ENCODE measurements around the gene SYCE3.

Gene SYCE3

DNA sequence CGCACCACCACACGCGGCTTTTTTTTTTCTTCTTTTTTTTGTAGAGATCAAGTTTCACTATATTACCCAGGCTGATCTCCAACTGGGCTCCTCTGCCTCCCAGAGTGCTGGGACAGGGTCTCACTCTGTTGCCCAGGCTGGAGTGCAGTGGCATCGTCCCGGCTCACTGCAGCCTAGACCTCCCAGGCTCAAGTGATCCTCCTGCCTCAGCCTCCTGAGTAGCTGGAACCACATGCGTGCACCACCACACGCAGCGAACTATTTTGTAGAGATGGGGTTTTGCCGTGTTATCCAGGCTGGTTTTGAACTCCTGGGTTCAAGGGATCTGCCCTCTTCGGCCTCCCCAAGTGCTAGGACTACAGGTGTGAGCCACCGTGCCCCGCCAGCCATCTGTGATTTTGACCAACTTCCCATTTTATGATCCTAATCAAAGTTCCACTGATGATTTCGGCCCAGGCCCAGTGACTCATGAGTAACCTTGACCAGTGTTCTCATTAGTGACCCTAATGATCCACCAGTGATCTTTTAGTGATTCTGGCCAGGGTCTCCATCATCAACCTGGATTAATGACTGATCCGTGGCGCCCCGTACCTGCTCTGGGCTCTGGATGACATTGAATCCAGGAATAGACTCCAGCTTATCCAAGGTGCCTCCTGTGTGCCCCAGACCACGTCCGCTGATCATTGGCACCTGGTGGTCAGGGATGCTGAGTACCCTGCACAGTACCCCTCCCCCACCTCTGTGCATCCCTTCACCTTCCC, 34.6 kb downstream of the SYCE3 start:
- Histone ChIP-seq H3K27me3 (ENCODE audit: insufficient read depth, insufficient read length) (no peaks in the 10 kb centered on the region), H3K9ac (ENCODE audit: insufficient read length, low read depth) (no peak overlapping the region), H3K4me3 (ENCODE audit: insufficient read length, low read depth) (no peak overlapping the region), H3K9me3 (ENCODE audit: insufficient read depth, low read length) (no peaks in the 10 kb centered on the region), H3K4me1 (ENCODE audit: insufficient read depth, insufficient read length) (peaks cover 9% of the 10 kb centered on the region), H3K36me3 (ENCODE audit: insufficient read depth, insufficient read length, low read length) (peaks cover 16% of the 10 kb centered on the region)
- TF ChIP-seq ZNF274 (IDR thresholded peaks at IDR 0.05; ENCODE audit: low read depth, low read length) (no peak), YY1 (IDR thresholded peaks at IDR 0.05; ENCODE audit: insufficient read depth, insufficient read length) (no peak), SUZ12 (IDR thresholded peaks at IDR 0.05; ENCODE audit: extremely low read depth, insufficient read depth, insufficient read length) (no peak)
- DNase-seq (ENCODE audit: low read depth, low spot score) = no peak

GRCh38 chr22:50526834-50527801, 35.6 kb downstream of the SYCE3 start:
- TF ChIP-seq YY1 (IDR thresholded peaks at IDR 0.05; ENCODE audit: insufficient read depth, insufficient read length) (no peak), ZNF274 (IDR thresholded peaks at IDR 0.05; ENCODE audit: low read depth, low read length) (no peak), SUZ12 (IDR thresholded peaks at IDR 0.05; ENCODE audit: extremely low read depth, insufficient read depth, insufficient read length) (no peak)
- DNase-seq (ENCODE audit: low read depth, low spot score) = no peak
- Histone ChIP-seq H3K4me1 (ENCODE audit: insufficient read depth, insufficient read length) (peaks cover 11% of the 10 kb centered on the region), H3K27me3 (ENCODE audit: insufficient read depth, insufficient read length) (no peaks in the 10 kb centered on the region), H3K9me3 (ENCODE audit: insufficient read depth, low read length) (no peaks in the 10 kb centered on the region), H3K4me3 (ENCODE audit: insufficient read length, low read depth) (peak overlapping the region; percentile 82), H3K9ac (ENCODE audit: insufficient read length, low read depth) (peak overlapping the region; percentile 91), H3K36me3 (ENCODE audit: insufficient read depth, insufficient read length, low read length) (peaks cover 26% of the 10 kb centered on the region)

DNA sequence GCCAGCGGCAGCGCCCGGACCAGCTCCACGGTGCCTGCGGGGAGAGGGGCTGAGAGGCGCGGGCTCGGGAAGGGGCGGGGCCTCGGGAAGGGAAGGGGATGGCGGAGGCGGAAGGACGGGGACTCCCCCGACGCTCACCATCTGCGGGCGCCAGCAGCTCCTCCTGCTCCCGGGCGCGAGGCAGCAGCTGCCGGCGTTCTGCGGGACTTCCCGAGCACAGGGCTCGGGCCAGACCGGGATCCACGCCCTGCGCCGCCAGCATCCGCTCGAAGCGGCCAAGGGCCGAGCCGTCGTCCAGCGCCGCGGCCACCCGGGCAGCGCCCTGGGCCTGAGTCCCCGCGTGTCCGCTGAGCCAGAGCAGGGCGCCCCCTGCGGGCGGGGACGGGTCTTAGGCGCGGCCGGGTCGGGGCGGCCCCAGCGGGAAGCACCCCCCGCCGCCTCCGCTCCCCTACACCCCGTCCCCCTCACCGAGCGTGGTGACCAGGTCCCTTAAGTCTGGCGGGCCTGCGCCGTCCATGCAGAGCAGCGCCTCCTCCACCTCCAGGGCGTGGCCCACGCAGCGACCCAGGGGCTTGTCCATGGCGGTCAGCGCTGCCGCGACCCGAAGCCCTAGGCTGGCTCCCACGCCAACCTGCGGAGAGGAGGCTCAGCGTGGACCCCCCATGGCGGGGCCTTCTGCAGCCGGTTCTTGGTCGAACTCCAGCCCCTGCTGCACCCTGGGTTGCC, 36.4 kb downstream of the SYCE3 start:
- TF ChIP-seq YY1 (IDR thresholded peaks at IDR 0.05; ENCODE audit: insufficient read depth, insufficient read length) (no peak), SUZ12 (IDR thresholded peaks at IDR 0.05; ENCODE audit: extremely low read depth, insufficient read depth, insufficient read length) (no peak), ZNF274 (IDR thresholded peaks at IDR 0.05; ENCODE audit: low read depth, low read length) (no peak)
- peak overlapping the region; percentile 82 for H3K4me3 ChIP-seq (ENCODE audit: insufficient read length, low read depth)
- no peak for DNase-seq (ENCODE audit: low read depth, low spot score)
- H3K9me3 ChIP-seq (ENCODE audit: insufficient read depth, low read length) = no peaks in the 10 kb centered on the region
- peaks cover 34% of the 10 kb centered on the region for H3K36me3 ChIP-seq (ENCODE audit: insufficient read depth, insufficient read length, low read length)
- peak overlapping the region; percentile 91 for H3K9ac ChIP-seq (ENCODE audit: insufficient read length, low read depth)
- no peaks in the 10 kb centered on the region for H3K27me3 ChIP-seq (ENCODE audit: insufficient read depth, insufficient read length)
- peaks cover 11% of the 10 kb centered on the region for H3K4me1 ChIP-seq (ENCODE audit: insufficient read depth, insufficient read length)

- H3K27me3 ChIP-seq (ENCODE audit: insufficient read depth, insufficient read length) = no peaks in the 10 kb centered on the region
- no peak for DNase-seq (ENCODE audit: low read depth, low spot score)
- H3K4me3 ChIP-seq (ENCODE audit: insufficient read length, low read depth) = peak overlapping the region; percentile 82
- peaks cover 11% of the 10 kb centered on the region for H3K4me1 ChIP-seq (ENCODE audit: insufficient read depth, insufficient read length)
- TF ChIP-seq SUZ12 (IDR thresholded peaks at IDR 0.05; ENCODE audit: extremely low read depth, insufficient read depth, insufficient read length) = no peak
- TF ChIP-seq YY1 (IDR thresholded peaks at IDR 0.05; ENCODE audit: insufficient read depth, insufficient read length) = no peak
- TF ChIP-seq ZNF274 (IDR thresholded peaks at IDR 0.05; ENCODE audit: low read depth, low read length) = no peak
- no peaks in the 10 kb centered on the region for H3K9me3 ChIP-seq (ENCODE audit: insufficient read depth, low read length)
- peaks cover 39% of the 10 kb centered on the region for H3K36me3 ChIP-seq (ENCODE audit: insufficient read depth, insufficient read length, low read length)
- H3K9ac ChIP-seq (ENCODE audit: insufficient read length, low read depth) = peak overlapping the region; percentile 91
These were observed 36.9 kb downstream of the SYCE3 start for GRCh38 chr22:50525858-50526107.

DNA sequence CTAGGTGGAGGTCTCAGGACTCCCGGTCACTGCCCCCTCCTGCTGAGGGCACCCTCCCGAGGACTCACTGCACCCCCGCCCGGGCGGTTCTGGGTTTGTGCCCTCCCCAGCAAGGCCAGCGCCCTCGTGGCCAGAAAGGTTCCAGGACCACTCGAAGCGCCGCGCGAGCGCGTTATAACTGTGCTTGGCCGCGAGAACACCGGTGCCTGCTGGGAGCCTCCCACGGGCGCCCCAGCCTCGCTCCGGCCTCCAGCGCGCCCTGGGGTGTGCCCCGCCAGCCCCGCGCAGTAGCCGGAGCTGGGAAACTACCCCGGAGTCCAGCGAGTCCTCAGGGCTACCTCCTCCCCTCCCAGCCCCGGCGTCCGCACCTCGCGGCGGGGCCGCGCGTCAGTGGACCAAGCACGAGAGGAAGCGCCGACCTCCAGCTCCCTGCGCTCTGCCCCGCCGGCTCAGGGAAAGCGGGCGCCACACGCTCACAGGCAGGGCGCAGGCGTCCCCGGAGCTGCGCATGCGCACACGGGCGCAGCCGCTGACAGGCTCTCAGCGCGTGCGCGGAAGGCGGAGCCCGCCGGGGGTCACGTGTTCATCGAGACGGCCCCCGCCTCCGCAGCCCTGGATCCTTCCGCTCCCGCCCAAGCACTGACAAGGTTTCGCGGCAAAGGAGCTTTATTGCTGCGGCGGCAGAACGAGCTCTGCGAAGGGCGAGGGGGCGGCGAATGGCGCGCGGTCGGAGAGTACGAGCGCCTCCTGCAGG, 37.4 kb downstream of the SYCE3 start, which contains the start of gene SCO2:
Gene SCO2 (minus strand): TSS at position 495 of the 754 bp plus-strand sequence. CDS start 1,187 bp downstream, outside the sequence.
- DNase-seq (ENCODE audit: low read depth, low spot score) = peak; percentile 89
- peaks cover 11% of the 10 kb centered on the region for H3K4me1 ChIP-seq (ENCODE audit: insufficient read depth, insufficient read length)
- peak within 1 kb of the TSS; percentile 91 for H3K9ac ChIP-seq (ENCODE audit: insufficient read length, low read depth)
- peaks cover 40% of the 10 kb centered on the region for H3K36me3 ChIP-seq (ENCODE audit: insufficient read depth, insufficient read length, low read length)
- peak within 1 kb of the TSS; percentile 82 for H3K4me3 ChIP-seq (ENCODE audit: insufficient read length, low read depth)
- TF ChIP-seq YY1 (IDR thresholded peaks at IDR 0.05; ENCODE audit: insufficient read depth, insufficient read length) = no peak
- TF ChIP-seq SUZ12 (IDR thresholded peaks at IDR 0.05; ENCODE audit: extremely low read depth, insufficient read depth, insufficient read length) = no peak
- no peak for TF ChIP-seq ZNF274 (IDR thresholded peaks at IDR 0.05; ENCODE audit: low read depth, low read length)
- no peaks in the 10 kb centered on the region for H3K27me3 ChIP-seq (ENCODE audit: insufficient read depth, insufficient read length)
- no peaks in the 10 kb centered on the region for H3K9me3 ChIP-seq (ENCODE audit: insufficient read depth, low read length)

DNA sequence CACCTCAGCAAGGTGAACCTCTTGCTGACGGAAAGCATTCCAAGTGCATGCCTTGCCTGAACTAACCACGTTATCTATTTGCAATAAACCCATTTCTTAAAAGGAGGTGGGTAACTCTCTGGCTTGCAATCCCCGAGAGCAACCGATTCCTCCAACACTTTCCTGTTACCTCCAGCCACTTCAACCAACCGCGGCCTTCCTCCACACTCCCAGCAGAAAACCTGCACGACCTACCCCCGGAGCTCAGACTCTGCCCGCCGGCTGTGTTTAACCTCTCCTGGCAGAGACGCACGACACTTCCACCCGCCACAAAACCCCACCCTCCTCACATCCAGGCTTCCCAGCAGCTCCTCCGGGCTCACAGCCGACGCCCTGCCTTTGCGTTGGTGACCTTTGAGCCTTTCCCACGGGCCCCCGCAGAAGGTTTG, 38.0 kb downstream of the SYCE3 start:
- DNase-seq (ENCODE audit: low read depth, low spot score) = no peak
- Histone ChIP-seq H3K4me3 (ENCODE audit: insufficient read length, low read depth) (peak overlapping the region; percentile 82), H3K4me1 (ENCODE audit: insufficient read depth, insufficient read length) (peaks cover 11% of the 10 kb centered on the region), H3K27me3 (ENCODE audit: insufficient read depth, insufficient read length) (no peaks in the 10 kb centered on the region), H3K9ac (ENCODE audit: insufficient read length, low read depth) (peak overlapping the region; percentile 91), H3K9me3 (ENCODE audit: insufficient read depth, low read length) (no peaks in the 10 kb centered on the region), H3K36me3 (ENCODE audit: insufficient read depth, insufficient read length, low read length) (peaks cover 40% of the 10 kb centered on the region)
- TF ChIP-seq SUZ12 (IDR thresholded peaks at IDR 0.05; ENCODE audit: extremely low read depth, insufficient read depth, insufficient read length) (no peak), YY1 (IDR thresholded peaks at IDR 0.05; ENCODE audit: insufficient read depth, insufficient read length) (no peak), ZNF274 (IDR thresholded peaks at IDR 0.05; ENCODE audit: low read depth, low read length) (no peak)

Data from NT2/D1 (cell line).